Endothelial cell of umbilical vein (primary cell): ENCODE data around the gene GOLGA8J. TPM values are rescaled to one million over a fixed set of nuclear protein-coding genes. Genes with fewer than 3 reads are reported as not detected.

Experiments used
- BruUV-seq: library from RNA; stranded (reverse); fragments of 400-500 nt; replicated peaks from 2 replicates; lab custom pipeline; 2021; lab: Mats Ljungman, UMichigan
- CTCF ChIA-PET: fragments of 300-600, 350-600 bp; sonication (Branson Sonifier 250); formaldehyde crosslinking; loops from one replicate; lab custom pipeline; 2021; ENCODE audit warnings: antibody characterized with exemption, inconsistent platforms; lab: Charles Lee
- POLR2A ChIA-PET: fragments of 300-600, 350-600 bp; sonication (Branson Sonifier 250); formaldehyde crosslinking; loops from one replicate; lab custom pipeline; 2021; ENCODE audit warnings: antibody characterized with exemption, inconsistent platforms; lab: Charles Lee
- DNase-seq: peaks from one replicate; pipeline ENCODE4 v3.0.0-alpha.2; 2011; ENCODE audit warnings: low read depth, low spot score
- FAIRE-seq: peaks from 2 replicates; lab custom pipeline; 2011; peaks lifted over from hg19 to GRCh38; lab: Jason Lieb, UNC
- H2AFZ ChIP-seq: 2 replicates; pipeline ENCODE4 v1.6.0; 2012; ENCODE audit warnings: low read depth, low read length, control low read depth, inconsistent platforms
- H3K27ac ChIP-seq: 2 replicates; pipeline ENCODE4 v1.5.1; 2011; ENCODE audit warnings: low read depth, mild to moderate bottlenecking, control low read depth, low read length, moderate library complexity; ENCODE audit not compliant: insufficient read depth
- H3K27me3 ChIP-seq, 2 experiments: 2 replicates each; pipeline versions ENCODE4 v1.6.0 to v1.6.1; 2011; ENCODE audit warnings: low read length in 2 of 2, mixed read lengths in 1 of 2; ENCODE audit not compliant: control insufficient read depth in 2 of 2, insufficient read depth in 2 of 2
- H3K36me3 ChIP-seq, 2 experiments: 2 replicates in 1 of 2; 3 replicates in 1 of 2; pipeline ENCODE4 v1.5.1; 2011; ENCODE audit warnings: low read length in 2 of 2, mild to moderate bottlenecking in 1 of 2, moderate library complexity in 1 of 2; ENCODE audit not compliant: control insufficient read depth in 2 of 2, insufficient read depth in 2 of 2; ENCODE audit errors: extremely low read depth in 1 of 2
- H3K4me1 ChIP-seq: 3 replicates; pipeline ENCODE4 v1.5.1; 2011; ENCODE audit warnings: mild to moderate bottlenecking, low read length; ENCODE audit not compliant: control insufficient read depth, insufficient read depth; ENCODE audit errors: extremely low read depth
- H3K4me2 ChIP-seq: 2 replicates; pipeline ENCODE4 v1.6.1; 2011; ENCODE audit warnings: low read length, control low read depth, mixed read lengths; ENCODE audit not compliant: insufficient read depth
- H3K4me3 ChIP-seq, 3 experiments: fragments of 200-600 bp in 1 of 3; sonication (generic), shearing (Covaris generic) in 1 of 3; replicated peaks in 1 of 3; 2 replicates each; pipeline ENCODE4 v1.5.1; 2011 to 2016; ENCODE audit warnings: control low read depth in 3 of 3, low read length in 3 of 3, mild to moderate bottlenecking in 2 of 3, inconsistent platforms in 1 of 3, low read depth in 1 of 3, moderate library complexity in 1 of 3; ENCODE audit not compliant: insufficient read depth in 1 of 3
- H3K79me2 ChIP-seq: 2 replicates; pipeline ENCODE4 v1.6.0; 2012; ENCODE audit warnings: low read length, inconsistent platforms; ENCODE audit not compliant: control insufficient read depth, insufficient read depth
- H3K9ac ChIP-seq: replicated peaks from 2 replicates; pipeline ENCODE3; 2011; ENCODE audit warnings: low read length, control low read depth; ENCODE audit not compliant: insufficient read depth; ENCODE audit errors: extremely low read depth
- H3K9me1 ChIP-seq: replicated peaks from 3 replicates; pipeline ENCODE4 v1.6.0; 2011; ENCODE audit warnings: mild to moderate bottlenecking, low read length; ENCODE audit not compliant: control insufficient read depth, insufficient read depth; ENCODE audit errors: extremely low read depth
- H3K9me3 ChIP-seq: replicated peaks from 2 replicates; pipeline ENCODE4 v1.5.1; 2012; ENCODE audit warnings: low read length, inconsistent platforms; ENCODE audit not compliant: control insufficient read depth, insufficient read depth
- H4K20me1 ChIP-seq: replicated peaks from 2 replicates; pipeline ENCODE3; 2011; ENCODE audit warnings: mild to moderate bottlenecking, low read length; ENCODE audit not compliant: control insufficient read depth, insufficient read depth; ENCODE audit errors: extremely low read depth
- EZH2 ChIP-seq: IDR thresholded peaks from 2 replicates; pipeline ENCODE4 v1.6.1; 2012; ENCODE audit warnings: borderline replicate concordance, low read depth, mild to moderate bottlenecking, moderate library complexity, low read length, inconsistent platforms; ENCODE audit not compliant: severe bottlenecking
- FOS ChIP-seq: IDR thresholded peaks from 2 replicates; pipeline ENCODE4 v1.6.1; 2011; ENCODE audit warnings: mild to moderate bottlenecking, low read length, moderate library complexity, borderline replicate concordance; ENCODE audit not compliant: insufficient read depth
- GATA2 ChIP-seq: IDR thresholded peaks from 2 replicates; pipeline ENCODE4 v1.7.0; 2011; ENCODE audit warnings: low read depth, mild to moderate bottlenecking, moderate library complexity, mixed read lengths, low read length; ENCODE audit not compliant: insufficient read length, insufficient read depth
- JUN ChIP-seq: IDR thresholded peaks from 2 replicates; pipeline ENCODE4 v1.6.1; 2011; ENCODE audit warnings: borderline replicate concordance, low read depth; ENCODE audit not compliant: insufficient read length, insufficient read depth
- MYC ChIP-seq: IDR thresholded peaks from one replicate; pipeline ENCODE4 v1.6.1; 2011; ENCODE audit warnings: mild to moderate bottlenecking, low read depth, low read length
- POLR2A ChIP-seq: IDR thresholded peaks from 2 replicates; pipeline ENCODE4 v1.6.1; 2012; ENCODE audit warnings: low read depth, mild to moderate bottlenecking, control low read depth, low read length
- POLR2AphosphoS5 ChIP-seq: IDR thresholded peaks from 2 replicates; pipeline ENCODE4 v1.6.1; 2012; ENCODE audit warnings: low read depth, mild to moderate bottlenecking, control low read depth, low read length, moderate library complexity; ENCODE audit not compliant: insufficient read depth
- dilution Hi-C: fragments of 300-500 bp; cut with MboI; formaldehyde crosslinking; loops from one replicate; pipeline ENCODE4 v1.15.0; 2019; ENCODE audit warnings: low sequenced_read_pairs; ENCODE audit not compliant: extremely low pct_ligation_motif_present
- intact Hi-C: fragments of 100-400 bp; cut with micrococcal nuclease; formaldehyde crosslinking; loops from one replicate; pipeline ENCODE4 v1.10.0; 2022
- polyA plus RNA-seq, 4 experiments: library from polyadenylated mRNA; depleted of rRNA in 3 of 4; stranded (reverse) in 3 of 4; unstranded in 1 of 4; fragments of >200 nt; gene quantifications; 2 replicates each; pipeline versions ENCODE4 v1.2.1 to v1.2.3, GENCODE V29; 2011 to 2012; ENCODE audit warnings: missing spikeins in 1 of 4
- total RNA-seq: library from RNA; stranded (reverse); gene quantifications from 2 replicates; pipeline ENCODE4 v1.2.3, GENCODE V29; 2021
- TF ChIP-seq, protein P1 (sequence below), 2 donors: IDR thresholded peaks; 1 replicate in 1 of 2; 2 replicates in 1 of 2; pipeline ENCODE4 v1.5.1; 2011; ENCODE audit warnings: low read length in 2 of 2, mild to moderate bottlenecking in 2 of 2, moderate library complexity in 2 of 2, control low read depth in 1 of 2, inconsistent platforms in 1 of 2, low read depth in 1 of 2; ENCODE audit not compliant: insufficient read depth in 1 of 2; ENCODE audit errors: extremely low read depth in 1 of 2
- TF ChIP-seq, protein P2 (sequence below): IDR thresholded peaks from 2 replicates; pipeline ENCODE4 v1.6.1; 2011; ENCODE audit not compliant: insufficient read depth, insufficient read length

The GOLGA8J gene
- total and polyA plus RNA-seq, 2 donors (not counting 3 experiments of a cell fraction or from before 2014, with no cell fraction given) = not detected

GRCh38 chr15:30042556-30042955 is 40.2 kb upstream of the GOLGA8J start:
- intact Hi-C loops (loop anchor here (10.0 kb wide), 1 partner anchor 58 kb away; no protein-coding TSS in a partner anchor), dilution Hi-C loops (no loop called here)
- H3K9me1 ChIP-seq = no peaks in the 10 kb centered on the region
- H3K9me3 ChIP-seq = no peaks in the 10 kb centered on the region
- POLR2A ChIA-PET = no interaction called here
- peaks cover 0 to 2% of the 10 kb centered on the region in 2 experiments for H3K27me3 ChIP-seq
- TF ChIP-seq FOS (no peak), EZH2 (no peak), POLR2A (no peak), MYC (no peak), JUN (no peak), POLR2AphosphoS5 (no peak), GATA2 (no peak)
- TF ChIP-seq, protein P1, sequence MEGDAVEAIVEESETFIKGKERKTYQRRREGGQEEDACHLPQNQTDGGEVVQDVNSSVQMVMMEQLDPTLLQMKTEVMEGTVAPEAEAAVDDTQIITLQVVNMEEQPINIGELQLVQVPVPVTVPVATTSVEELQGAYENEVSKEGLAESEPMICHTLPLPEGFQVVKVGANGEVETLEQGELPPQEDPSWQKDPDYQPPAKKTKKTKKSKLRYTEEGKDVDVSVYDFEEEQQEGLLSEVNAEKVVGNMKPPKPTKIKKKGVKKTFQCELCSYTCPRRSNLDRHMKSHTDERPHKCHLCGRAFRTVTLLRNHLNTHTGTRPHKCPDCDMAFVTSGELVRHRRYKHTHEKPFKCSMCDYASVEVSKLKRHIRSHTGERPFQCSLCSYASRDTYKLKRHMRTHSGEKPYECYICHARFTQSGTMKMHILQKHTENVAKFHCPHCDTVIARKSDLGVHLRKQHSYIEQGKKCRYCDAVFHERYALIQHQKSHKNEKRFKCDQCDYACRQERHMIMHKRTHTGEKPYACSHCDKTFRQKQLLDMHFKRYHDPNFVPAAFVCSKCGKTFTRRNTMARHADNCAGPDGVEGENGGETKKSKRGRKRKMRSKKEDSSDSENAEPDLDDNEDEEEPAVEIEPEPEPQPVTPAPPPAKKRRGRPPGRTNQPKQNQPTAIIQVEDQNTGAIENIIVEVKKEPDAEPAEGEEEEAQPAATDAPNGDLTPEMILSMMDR (IDR thresholded peaks at IDR 0.05; ENCODE audit: extremely low read depth in 1 of 2, insufficient read depth in 1 of 2, low read depth in 1 of 2, low read length in 2 of 2) = no peak
- TF ChIP-seq, protein P2, sequence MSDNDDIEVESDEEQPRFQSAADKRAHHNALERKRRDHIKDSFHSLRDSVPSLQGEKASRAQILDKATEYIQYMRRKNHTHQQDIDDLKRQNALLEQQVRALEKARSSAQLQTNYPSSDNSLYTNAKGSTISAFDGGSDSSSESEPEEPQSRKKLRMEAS = no peak
- no peaks in the 10 kb centered on the region for H4K20me1 ChIP-seq
- CTCF ChIA-PET = interaction anchor here (0.6 to 2.1 kb wide), 10 partner anchors 17 to 376 kb away, joined by 3 to 20 read pairs (median 4); no protein-coding TSS in a partner anchor
- H3K27ac ChIP-seq = no peak overlapping the region
- FAIRE-seq (no peak), DNase-seq (no peak)
- H3K4me3 ChIP-seq = no peak overlapping the region
- BruUV-seq = no TSS peak
- H3K79me2 ChIP-seq = no peaks in the 10 kb centered on the region
- H3K36me3 ChIP-seq = no peaks in the 10 kb centered on the region
- H3K9ac ChIP-seq = no peak overlapping the region
- no peak overlapping the region for H2AFZ ChIP-seq
- H3K4me2 ChIP-seq = no peak overlapping the region
- no peaks in the 10 kb centered on the region for H3K4me1 ChIP-seq
